WTC11 (cell line): Measurements from ENCODE around the gene SNX25. TPM values are rescaled to one million over a fixed set of nuclear protein-coding genes. Genes with fewer than 3 reads are reported as not detected.
"Not testable (repeated sequence)": the region's sequence is repeated elsewhere in the genome, so short reads cannot be mapped to it uniquely, and the experiment has no call there.

Source experiments
- ATAC-seq: fragments of 200-7000 bp; cut with Tn5 transposase; 2 replicates; pipeline ENCODE4 v1.10.0; 2021; ENCODE audit warnings: mild to moderate bottlenecking, moderate library complexity
- CTCF ChIA-PET: fragments of 300-600 bp; sonication (Branson Sonifier 250); formaldehyde crosslinking; loops from one replicate; lab custom pipeline; 2021; ENCODE audit warnings: antibody characterized with exemption; lab: Charles Lee
- POLR2A ChIA-PET: fragments of 350-600 bp; sonication (Branson Sonifier 250); formaldehyde crosslinking; loops from one replicate; lab custom pipeline; 2021; ENCODE audit warnings: antibody characterized with exemption; lab: Charles Lee
- DNase-seq: peaks from one replicate; pipeline ENCODE4 v3.0.0; 2021; ENCODE audit warnings: low spot score
- H3K27ac Mint-ChIP-seq: 2 replicates; pipeline ENCODE4 v1.8.0; 2021; ENCODE audit warnings: mixed read lengths
- H3K27me3 Mint-ChIP-seq: 2 replicates; pipeline ENCODE4 v1.8.0; 2021; ENCODE audit warnings: low read depth, mild to moderate bottlenecking, moderate library complexity, mixed read lengths
- H3K36me3 Mint-ChIP-seq: 2 replicates; pipeline ENCODE4 v1.8.0; 2021; ENCODE audit warnings: mixed read lengths
- H3K4me1 Mint-ChIP-seq: 2 replicates; pipeline ENCODE4 v1.8.0; 2022; ENCODE audit warnings: mixed read lengths
- H3K4me3 Mint-ChIP-seq: 2 replicates; pipeline ENCODE4 v1.8.0; 2021; ENCODE audit warnings: mild to moderate bottlenecking, moderate library complexity, mixed read lengths
- H3K9me3 Mint-ChIP-seq: 2 replicates; pipeline ENCODE4 v1.8.0; 2021; ENCODE audit warnings: mixed read lengths
- AR ChIP-seq: fragments of 250-450 bp; sonication (Bioruptor Pico); IDR thresholded peaks from 2 replicates; pipeline ENCODE4 v1.9.0; 2021; ENCODE audit warnings: mild to moderate bottlenecking
- E2F1 ChIP-seq: sonication (generic); formaldehyde crosslinking; IDR thresholded peaks from 2 replicates; pipeline ENCODE4 v1.8.0; 2022; ENCODE audit warnings: mild to moderate bottlenecking, missing genetic modification reagents
- ERG ChIP-seq: fragments of 250-450 bp; sonication (Bioruptor Pico); IDR thresholded peaks from 2 replicates; pipeline ENCODE4 v1.8.0; 2021; ENCODE audit warnings: mild to moderate bottlenecking
- FOXK1 ChIP-seq: sonication (generic); formaldehyde crosslinking; IDR thresholded peaks from 2 replicates; pipeline ENCODE4 v1.8.0; 2022; ENCODE audit warnings: mild to moderate bottlenecking, moderate library complexity, missing genetic modification reagents
- GABPB1 ChIP-seq: sonication (generic); formaldehyde crosslinking; IDR thresholded peaks from 2 replicates; pipeline ENCODE4 v1.8.1; 2023; ENCODE audit warnings: mild to moderate bottlenecking, missing genetic modification reagents
- JAZF1 ChIP-seq: fragments of 250-450 bp; sonication (Bioruptor Pico); IDR thresholded peaks from 2 replicates; pipeline ENCODE4 v1.9.0; 2021; ENCODE audit warnings: moderate library complexity, mild to moderate bottlenecking, inconsistent platforms
- KAT7 ChIP-seq: sonication (generic); formaldehyde crosslinking; IDR thresholded peaks from 2 replicates; pipeline ENCODE4 v1.8.1; 2023; ENCODE audit warnings: missing genetic modification reagents, mild to moderate bottlenecking, borderline replicate concordance
- MLX ChIP-seq: sonication (generic); formaldehyde crosslinking; IDR thresholded peaks from 2 replicates; pipeline ENCODE4 v1.8.1; 2023; ENCODE audit warnings: mild to moderate bottlenecking, missing genetic modification reagents, moderate library complexity
- MYBL2 ChIP-seq: sonication (generic); formaldehyde crosslinking; IDR thresholded peaks from 2 replicates; pipeline ENCODE4 v1.8.1; 2023; ENCODE audit warnings: mild to moderate bottlenecking, moderate library complexity, missing genetic modification reagents
- NFE2L1 ChIP-seq: sonication (generic); formaldehyde crosslinking; IDR thresholded peaks from 2 replicates; pipeline ENCODE4 v1.8.1; 2023; ENCODE audit warnings: missing genetic modification reagents
- PREB ChIP-seq: sonication (generic); formaldehyde crosslinking; IDR thresholded peaks from 2 replicates; pipeline ENCODE4 v1.8.1; 2022; ENCODE audit warnings: mild to moderate bottlenecking, missing genetic modification reagents, moderate library complexity, borderline replicate concordance
- SOX15 ChIP-seq: fragments of 250-450 bp; sonication (Bioruptor Pico); IDR thresholded peaks from 2 replicates; pipeline ENCODE4 v1.9.0; 2021; ENCODE audit warnings: mild to moderate bottlenecking
- ZNF232 ChIP-seq: sonication (generic); formaldehyde crosslinking; IDR thresholded peaks from 2 replicates; pipeline ENCODE4 v1.8.0; 2022; ENCODE audit warnings: mild to moderate bottlenecking, missing genetic modification reagents
- ZNF263 ChIP-seq: sonication (generic); formaldehyde crosslinking; IDR thresholded peaks from 2 replicates; pipeline ENCODE4 v1.8.1; 2022; ENCODE audit warnings: low read depth, mild to moderate bottlenecking, moderate library complexity, missing genetic modification reagents
- ZNF281 ChIP-seq: sonication (generic); formaldehyde crosslinking; IDR thresholded peaks from 2 replicates; pipeline ENCODE4 v1.8.0; 2023; ENCODE audit warnings: mild to moderate bottlenecking, missing genetic modification reagents
- ZNF317 ChIP-seq: sonication (generic); formaldehyde crosslinking; IDR thresholded peaks from 2 replicates; pipeline ENCODE4 v1.8.1; 2023; ENCODE audit warnings: low read depth, mild to moderate bottlenecking, moderate library complexity, missing genetic modification reagents, borderline replicate concordance
- total RNA-seq: library from RNA; stranded (reverse); gene quantifications from 3 replicates; pipeline ENCODE4 v1.2.3, GENCODE V29; 2021

The SNX25 gene
- total RNA-seq, 1 experiment from 2014 or later: 16.9 TPM

- H3K36me3 Mint-ChIP-seq: peaks cover 55% of the 10 kb centered on the region
Measured at GRCh38 chr4:185328586-185328985, 119.2 kb downstream of the SNX25 start.

GRCh38 chr4:185329879-185330510 lies 120.6 kb downstream of the SNX25 start:
- H3K27ac Mint-ChIP-seq, CTCF ChIA-PET, POLR2A ChIA-PET, ATAC-seq, H3K4me3 Mint-ChIP-seq, H3K27me3 Mint-ChIP-seq, DNase-seq: not testable (repeated sequence)
- peaks cover 27% of the 10 kb centered on the region for H3K4me1 Mint-ChIP-seq
- H3K36me3 Mint-ChIP-seq: peaks cover 41% of the 10 kb centered on the region
- H3K9me3 Mint-ChIP-seq: peaks cover 34% of the 10 kb centered on the region

More at GRCh38 chr4:185328586-185328985, 119.2 kb downstream of the SNX25 start:
- no peak for DNase-seq
- H3K4me1 Mint-ChIP-seq: peaks cover 26% of the 10 kb centered on the region
- CTCF ChIA-PET: no interaction called here
- TF ChIP-seq SOX15: no peak
- TF ChIP-seq NFE2L1 (CRISPR knock-in tag): no peak
- no peak for TF ChIP-seq MLX (CRISPR knock-in tag)
- no peak for TF ChIP-seq AR
- TF ChIP-seq PREB (CRISPR knock-in tag): no peak
- TF ChIP-seq ZNF263 (CRISPR knock-in tag): no peak
- TF ChIP-seq ERG (CRISPR knock-in tag): no peak
- TF ChIP-seq KAT7: no peak
- no peak for TF ChIP-seq ZNF317 (CRISPR knock-in tag)
- no peak for TF ChIP-seq MYBL2
- no peak for TF ChIP-seq ZNF232 (CRISPR knock-in tag)
- TF ChIP-seq GABPB1: no peak
- no peaks in the 10 kb centered on the region; the same call in 1 of the 2 replicates for H3K27me3 Mint-ChIP-seq
- H3K27ac Mint-ChIP-seq: no peak overlapping the region; the same call in 1 of the 2 replicates
- no peak for ATAC-seq
- peaks cover 48% of the 10 kb centered on the region for H3K9me3 Mint-ChIP-seq
- H3K4me3 Mint-ChIP-seq: no peak overlapping the region
- POLR2A ChIA-PET: no interaction called here

- peaks cover 20% of the 10 kb centered on the region for H3K4me1 Mint-ChIP-seq
- peak overlapping the region; percentile 66 for H3K27ac Mint-ChIP-seq
- ChIA-PET POLR2A (no interaction called here), CTCF (no interaction called here)
- H3K27me3 Mint-ChIP-seq: no peaks in the 10 kb centered on the region; the same call in 1 of the 2 replicates
- DNase-seq (no peak), ATAC-seq (no peak)
- H3K9me3 Mint-ChIP-seq: peaks cover 32% of the 10 kb centered on the region
- H3K36me3 Mint-ChIP-seq: peaks cover 34% of the 10 kb centered on the region
- no peak overlapping the region for H3K4me3 Mint-ChIP-seq
- TF ChIP-seq E2F1 (CRISPR knock-in tag) (no peak), JAZF1 (no peak), AR (no peak), ZNF281 (CRISPR knock-in tag) (no peak), FOXK1 (CRISPR knock-in tag) (no peak)
Measured at GRCh38 chr4:185332575-185333464, 123.4 kb downstream of the SNX25 start.
